HG03521 (cell line): Measurements from ENCODE around the gene RPL28.
A peak's percentile ranks its signal among the peaks of the same experiment; 100 is the strongest.

ENCODE experiments used
- ATAC-seq: cut with Tn5 transposase; IDR thresholded peaks from one replicate; pipeline ENCODE4 v1.9.1; 2021; ENCODE audit warnings: mild to moderate bottlenecking, moderate library complexity; ENCODE audit not compliant: unreplicated experiment

The RPL28 gene

DNA sequence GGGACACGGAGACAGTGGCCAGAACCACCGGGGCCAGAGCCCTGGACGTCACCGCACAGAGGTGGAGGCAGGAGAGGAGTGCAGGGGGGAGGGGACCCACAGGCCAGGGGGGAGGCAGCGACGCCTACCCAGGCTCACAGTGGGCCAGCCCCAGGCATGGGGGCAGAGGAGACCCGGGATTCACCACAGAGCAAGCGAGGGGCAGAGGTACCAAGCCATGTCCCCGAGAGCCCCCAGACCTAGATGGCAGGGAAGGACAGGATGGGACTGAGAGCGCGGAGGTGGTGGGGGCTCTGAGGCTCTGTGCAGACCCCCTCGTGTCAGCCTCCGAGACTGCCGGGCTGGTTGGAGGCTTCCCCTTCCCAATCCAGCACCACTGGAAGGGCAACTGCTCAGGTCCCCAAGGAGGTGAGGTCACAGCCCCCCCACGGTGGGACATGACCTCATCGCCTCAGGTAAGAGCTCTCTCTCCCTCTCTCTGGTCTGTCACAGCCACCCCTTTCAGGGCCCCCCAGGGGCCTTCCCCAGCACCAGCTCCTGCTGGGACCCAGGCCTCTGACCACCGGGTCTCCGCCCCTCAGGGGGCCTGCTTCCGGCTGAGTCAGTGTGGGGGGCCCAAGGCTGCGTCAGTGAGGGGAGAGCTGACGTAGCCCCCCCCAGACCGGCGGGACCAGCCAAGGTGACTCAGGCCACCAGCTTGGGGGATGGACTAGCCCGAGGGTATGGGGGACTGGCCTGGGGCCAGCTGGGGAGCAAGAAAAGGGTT, 13.2 kb upstream of the RPL28 start:
- ATAC-seq, result no peak

- no peak for ATAC-seq
Observed at GRCh38 chr19:55373306-55373992, 12.3 kb upstream of the RPL28 start.

DNA sequence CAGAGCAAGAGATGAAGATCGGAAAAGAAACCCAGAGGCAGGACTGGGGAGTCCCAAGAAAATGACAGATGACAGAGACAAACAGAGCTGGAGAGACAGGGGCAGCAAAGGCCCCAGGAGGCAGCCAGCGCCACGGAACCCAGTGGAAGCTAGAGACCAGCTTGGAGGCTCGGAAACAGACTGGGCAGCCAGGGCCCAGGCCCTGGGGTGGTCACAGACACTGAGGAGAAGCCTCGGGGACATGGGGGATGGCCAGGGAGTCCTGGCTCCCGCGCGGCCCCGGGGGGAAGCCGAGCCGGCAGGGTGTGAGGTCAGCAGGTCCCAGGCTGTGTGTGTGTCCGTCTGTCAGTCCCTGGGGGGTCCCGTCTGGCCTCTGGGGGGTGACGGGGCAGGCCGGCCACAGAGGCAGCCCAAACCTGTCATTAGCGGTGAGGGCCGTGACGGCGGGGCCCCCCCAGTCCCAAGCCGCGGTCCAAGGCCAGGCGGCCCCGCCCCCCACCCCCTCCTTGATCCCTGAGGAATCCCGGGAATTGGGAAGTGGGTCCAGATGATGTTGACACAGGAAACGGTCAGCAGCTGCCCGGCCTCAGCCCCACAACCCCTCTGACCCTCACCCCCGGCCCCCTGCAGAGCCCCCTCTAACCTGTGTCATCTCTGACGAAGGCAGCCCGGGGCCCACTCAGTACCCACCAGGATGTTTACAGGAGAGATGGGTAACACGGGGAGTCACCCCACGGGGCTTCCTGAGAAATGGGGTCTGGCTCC, 11.6 kb upstream of the RPL28 start:
- no peak for ATAC-seq

GRCh38 chr19:55376241-55376933, 9.3 kb upstream of the RPL28 start, which contains the start of gene TMEM190:
TSS of gene TMEM190 (plus strand) at chr19:55376826. CDS start at chr19:55376854, 28 bp downstream.
- ATAC-seq, result no peak

DNA sequence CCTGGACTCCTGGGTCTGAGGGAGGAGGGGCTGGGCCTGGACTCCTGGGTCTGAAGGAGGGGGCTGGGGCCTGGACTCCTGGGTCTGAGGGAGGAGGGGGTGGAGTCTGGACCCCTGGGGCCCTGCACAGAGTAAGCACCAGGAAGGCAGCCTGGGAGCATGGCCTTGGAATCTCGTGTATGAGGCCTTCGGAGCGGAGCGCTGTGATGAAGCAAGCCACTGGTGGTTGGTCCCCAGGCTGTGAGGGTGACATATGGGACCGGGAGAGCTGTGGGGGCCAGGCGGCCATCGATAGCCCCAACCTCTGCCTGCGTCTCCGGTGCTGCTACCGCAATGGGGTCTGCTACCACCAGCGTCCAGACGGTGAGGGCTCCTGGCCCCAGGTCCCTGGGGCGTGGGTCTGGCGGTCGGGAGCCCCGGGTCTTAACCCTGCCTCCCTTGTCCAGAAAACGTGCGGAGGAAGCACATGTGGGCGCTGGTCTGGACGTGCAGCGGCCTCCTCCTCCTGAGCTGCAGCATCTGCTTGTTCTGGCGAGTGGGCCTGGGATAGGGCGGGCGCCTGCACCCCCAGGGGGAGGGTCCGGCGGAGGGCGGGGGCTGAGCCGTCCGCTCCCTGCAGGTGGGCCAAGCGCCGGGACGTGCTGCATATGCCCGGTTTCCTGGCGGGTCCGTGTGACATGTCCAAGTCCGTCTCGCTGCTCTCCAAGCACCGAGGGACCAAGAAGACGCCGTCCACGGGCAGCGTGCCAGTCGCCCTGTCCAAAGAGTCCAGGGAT, 8.2 kb upstream of the RPL28 start:
- ATAC-seq, result no peak

DNA sequence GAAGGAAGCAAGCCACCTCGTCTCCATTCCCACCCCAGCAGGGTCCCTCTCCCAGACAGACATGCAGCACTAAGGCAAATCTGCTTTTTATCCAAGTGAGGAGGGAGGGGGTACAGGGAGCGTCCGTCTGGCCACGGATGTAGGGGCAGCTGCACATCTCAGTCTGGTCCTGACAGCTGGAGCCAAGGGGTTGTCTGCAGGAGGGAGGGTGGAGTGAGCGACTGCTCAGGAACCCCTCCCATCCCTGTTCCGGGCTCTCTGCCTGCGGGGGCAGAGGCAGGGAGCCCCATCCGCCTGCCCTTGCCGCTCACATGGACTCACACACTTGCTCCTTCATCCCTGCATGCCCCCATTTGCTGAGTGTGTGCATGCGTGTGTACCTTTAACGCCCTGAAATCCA, 6.6 kb upstream of the RPL28 start:
- ATAC-seq, result no peak

DNA sequence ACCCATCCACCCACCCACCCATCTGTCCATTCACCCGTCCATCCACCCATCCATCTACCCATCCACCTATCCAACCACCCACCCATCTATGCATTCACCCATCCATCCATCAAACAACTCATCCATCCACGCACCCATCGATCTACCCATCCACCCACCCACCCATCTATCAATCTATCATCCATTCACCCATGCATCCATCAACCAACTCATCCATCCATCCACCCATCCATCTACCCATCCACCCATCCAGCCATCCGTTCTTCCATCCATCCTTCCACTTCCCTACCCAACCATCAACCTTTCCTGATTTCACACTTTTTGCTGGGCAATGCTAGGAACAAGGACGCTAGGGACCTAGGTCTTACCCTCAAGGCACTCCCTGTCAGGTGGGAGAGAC, 3.7 kb upstream of the RPL28 start:
- ATAC-seq, result no peak

DNA sequence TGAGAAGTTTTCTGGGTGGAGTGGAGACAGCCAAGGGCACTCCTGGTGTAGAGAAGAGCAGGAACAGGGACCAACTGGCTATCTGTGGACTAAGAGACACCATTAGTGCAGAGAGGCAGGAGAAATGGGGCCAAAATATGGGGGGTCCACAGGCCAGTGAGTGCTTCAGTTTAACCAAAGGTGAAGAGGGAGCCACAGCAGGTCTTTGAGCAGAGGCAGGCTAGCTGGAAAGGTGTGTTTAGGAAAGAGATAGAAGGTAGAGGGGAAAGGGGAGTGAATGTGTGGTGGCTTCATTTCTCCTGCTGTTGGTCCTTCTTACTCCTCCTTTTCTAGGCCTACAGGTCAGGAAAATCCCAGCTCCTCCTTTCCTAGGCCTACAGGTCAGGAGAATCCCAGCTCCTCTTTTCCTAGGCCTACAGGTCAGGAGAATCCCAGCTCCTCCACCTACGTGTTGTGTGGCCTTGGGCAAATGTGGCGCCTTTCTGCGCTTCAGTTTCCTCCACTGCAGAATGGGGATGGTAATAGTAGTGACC, 3.1 kb upstream of the RPL28 start:
- no peak for ATAC-seq

- ATAC-seq, result no peak
Observed at GRCh38 chr19:55383279-55384130, 2.2 kb upstream of the RPL28 start.

DNA sequence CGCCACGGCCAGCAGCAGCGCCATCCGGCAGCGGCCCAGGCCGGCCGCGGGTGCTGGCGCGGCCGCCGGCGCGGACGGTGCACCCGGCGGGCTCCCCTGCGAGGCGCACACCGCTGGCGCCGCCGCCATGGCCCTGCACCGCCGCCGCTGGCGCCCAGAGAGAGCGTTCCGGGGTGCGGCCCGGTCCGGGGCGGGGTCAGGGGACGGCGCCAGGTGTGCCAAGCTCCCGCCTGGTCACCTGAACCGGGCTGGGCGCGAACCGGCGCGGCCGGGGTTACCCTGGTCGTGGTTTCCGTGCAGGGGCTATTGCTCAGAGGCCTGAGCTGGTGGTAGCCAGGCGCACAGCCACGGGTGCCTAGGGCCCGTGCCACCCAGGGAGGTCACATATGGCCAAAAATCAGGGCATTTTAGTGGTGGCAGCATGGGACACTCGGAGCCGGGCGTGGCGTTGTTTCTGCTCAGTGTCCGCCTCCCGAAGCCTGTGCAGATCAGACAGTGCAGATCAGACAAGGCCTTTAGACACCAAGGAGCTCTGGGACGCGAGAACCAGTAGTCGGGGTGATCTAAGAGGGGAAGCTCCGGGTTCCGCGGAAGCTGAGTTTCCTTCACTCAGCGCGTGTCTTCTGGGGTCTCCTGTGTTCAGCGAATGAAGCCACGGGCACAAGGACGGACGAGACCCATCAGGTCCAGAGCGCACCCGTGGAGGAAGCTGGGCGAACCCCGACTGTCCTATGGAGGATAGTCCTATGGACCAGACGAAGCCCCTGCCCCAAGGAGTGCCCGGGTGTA, 1.4 kb upstream of the RPL28 start, which contains the start of gene TMEM238:
Gene TMEM238 (minus strand): TSS at position 162 of the 789 bp plus-strand sequence. CDS start 33 bp downstream, at position 129.
- ATAC-seq, result no peak

- peak; percentile 40 for ATAC-seq
Observed at GRCh38 chr19:55384920-55385723, 610 bp upstream of the RPL28 start.

- ATAC-seq, result no peak
Observed at GRCh38 chr19:55386493-55386971, 800 bp downstream of the RPL28 start.

- ATAC-seq, result no peak
Observed at GRCh38 chr19:55387736-55388497, 2.2 kb downstream of the RPL28 start.

- no peak for ATAC-seq
Observed at GRCh38 chr19:55389386-55390317, 3.9 kb downstream of the RPL28 start.

- ATAC-seq, result no peak
Observed at GRCh38 chr19:55390461-55390880, 4.7 kb downstream of the RPL28 start.
